GM19099 (cell line): ENCODE data around the gene IL3RA.

Experiments used
- POLR2A ChIP-seq: IDR thresholded peaks from 3 replicates; pipeline ENCODE4 v1.6.1; 2011; ENCODE audit warnings: low read depth; ENCODE audit not compliant: insufficient read length; ENCODE audit errors: extremely low read depth

The IL3RA gene

DNA sequence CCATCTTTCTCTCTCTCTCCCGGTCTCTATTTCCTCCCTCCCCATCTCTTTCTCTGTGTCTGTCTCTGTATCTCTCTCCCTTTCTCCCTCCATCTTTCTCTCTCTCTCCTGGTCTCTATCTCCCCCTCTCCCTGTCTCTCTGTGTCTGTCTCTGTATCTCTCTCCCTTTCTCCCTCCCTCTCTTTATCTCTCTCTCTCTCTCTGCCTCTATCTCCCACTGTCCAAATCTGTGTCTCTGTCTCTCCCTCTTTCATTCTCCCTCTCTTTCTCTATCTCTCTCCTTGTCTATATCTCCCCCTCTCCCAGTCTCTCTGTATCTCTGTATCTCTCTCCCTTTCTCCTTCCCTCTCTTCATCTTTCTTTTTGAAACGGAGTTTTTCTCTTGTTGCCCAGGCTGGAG is 23.6 kb downstream of the IL3RA start:
- no peak for TF ChIP-seq POLR2A

DNA sequence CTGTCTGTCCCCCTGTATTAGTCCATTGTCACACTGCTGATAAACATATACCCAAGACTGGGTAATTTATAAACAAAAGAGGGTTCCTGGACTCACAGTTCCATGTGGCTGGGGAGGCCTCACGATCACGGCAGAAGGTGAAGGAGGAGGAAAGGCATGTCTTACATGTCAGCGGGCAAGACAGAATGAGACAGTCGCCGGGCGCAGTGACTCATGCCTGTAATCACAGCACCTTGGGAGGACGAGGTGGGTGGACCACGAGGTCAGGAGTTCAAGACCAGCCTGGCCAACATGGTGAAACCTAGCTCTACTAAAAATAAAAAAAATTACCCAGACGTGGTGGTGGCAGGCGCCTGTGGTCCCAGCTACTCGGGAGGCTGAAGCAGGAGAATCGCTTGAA is 24.7 kb downstream of the IL3RA start:
- TF ChIP-seq POLR2A, result no peak

DNA sequence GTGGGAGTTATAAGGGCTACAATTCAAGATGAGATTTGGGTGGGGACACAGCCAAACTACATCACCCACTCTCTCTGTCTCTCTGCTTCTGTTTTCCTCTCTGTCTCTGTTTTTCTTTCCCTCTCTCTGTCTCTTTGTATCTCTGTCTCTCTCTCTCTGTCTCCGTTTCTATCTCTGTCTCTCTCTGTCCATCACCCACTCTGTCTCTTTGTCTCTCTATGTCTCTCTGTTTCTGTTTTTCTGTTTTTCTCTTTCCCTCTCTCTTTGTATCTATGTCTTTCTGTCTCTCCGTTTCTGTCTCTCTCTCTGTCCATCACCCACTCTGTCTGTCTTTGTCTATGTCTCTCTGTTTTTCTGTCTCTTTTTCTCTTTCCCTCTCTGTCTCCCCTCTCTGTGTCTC is 25.3 kb downstream of the IL3RA start:
- TF ChIP-seq POLR2A, result no peak

DNA sequence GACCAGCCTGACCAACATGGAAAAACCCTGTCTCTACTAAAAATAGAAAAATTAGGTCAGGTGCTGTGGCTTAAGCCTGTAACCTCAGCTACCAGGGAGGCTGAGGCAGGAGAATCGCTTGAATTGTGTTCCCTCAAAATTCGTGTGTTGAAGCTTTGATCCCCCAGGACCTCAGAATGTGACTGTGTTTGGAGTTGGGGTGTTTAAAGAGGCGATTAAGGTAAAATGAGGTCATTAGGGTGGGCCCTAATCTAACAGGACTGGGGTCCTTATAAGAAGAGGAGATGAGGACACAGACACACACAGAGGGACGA is 31.8 kb downstream of the IL3RA start:
- no peak for TF ChIP-seq POLR2A

DNA sequence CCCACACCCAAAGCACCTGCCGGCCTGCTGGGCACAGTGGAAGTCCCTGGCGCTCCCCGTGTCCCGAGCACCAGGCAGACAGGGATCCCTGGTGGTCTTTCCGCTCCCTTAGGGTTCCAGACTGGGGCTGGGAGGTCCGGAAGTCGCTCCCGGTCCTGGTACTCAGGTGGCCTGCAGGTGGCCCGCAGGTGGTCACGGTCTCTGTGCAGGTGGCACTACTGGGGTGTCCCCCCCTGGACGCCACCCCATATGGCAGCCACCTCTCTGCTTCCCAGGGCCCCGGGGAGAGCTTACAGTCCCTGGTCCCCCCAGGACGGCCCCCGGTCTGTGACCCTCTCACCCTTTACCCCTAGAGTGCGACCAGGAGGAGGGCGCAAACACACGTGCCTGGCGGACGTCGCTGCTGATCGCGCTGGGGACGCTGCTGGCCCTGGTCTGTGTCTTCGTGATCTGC is 41.7 kb downstream of the IL3RA start:
- TF ChIP-seq POLR2A, result no peak

DNA sequence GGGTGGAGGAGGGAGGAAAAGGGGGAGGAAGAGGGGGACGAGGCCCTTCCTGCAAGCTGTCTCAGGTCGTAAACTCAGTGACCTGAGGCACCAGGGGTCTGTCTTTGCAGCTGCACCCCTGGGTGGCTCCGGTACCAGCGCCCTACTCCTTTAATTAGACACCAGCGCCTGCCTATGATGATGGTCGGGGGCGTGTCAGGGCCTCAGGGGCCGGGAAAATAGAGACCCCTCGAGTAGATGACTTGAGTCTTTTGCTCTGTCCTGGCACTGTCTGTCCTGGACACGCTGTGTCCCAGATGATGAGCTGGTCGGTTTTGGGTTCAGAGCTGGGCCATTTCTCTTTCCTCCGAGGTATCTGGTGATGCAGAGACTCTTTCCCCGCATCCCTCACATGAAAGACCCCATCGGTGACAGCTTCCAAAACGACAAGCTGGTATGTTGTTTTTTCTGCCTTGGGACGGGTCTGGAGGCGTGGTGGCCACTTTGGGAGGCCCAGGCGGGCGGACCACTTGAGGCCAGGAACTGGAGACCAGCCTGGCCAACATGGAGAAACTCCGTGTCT is 44.2 kb downstream of the IL3RA start:
- no peak for TF ChIP-seq POLR2A

DNA sequence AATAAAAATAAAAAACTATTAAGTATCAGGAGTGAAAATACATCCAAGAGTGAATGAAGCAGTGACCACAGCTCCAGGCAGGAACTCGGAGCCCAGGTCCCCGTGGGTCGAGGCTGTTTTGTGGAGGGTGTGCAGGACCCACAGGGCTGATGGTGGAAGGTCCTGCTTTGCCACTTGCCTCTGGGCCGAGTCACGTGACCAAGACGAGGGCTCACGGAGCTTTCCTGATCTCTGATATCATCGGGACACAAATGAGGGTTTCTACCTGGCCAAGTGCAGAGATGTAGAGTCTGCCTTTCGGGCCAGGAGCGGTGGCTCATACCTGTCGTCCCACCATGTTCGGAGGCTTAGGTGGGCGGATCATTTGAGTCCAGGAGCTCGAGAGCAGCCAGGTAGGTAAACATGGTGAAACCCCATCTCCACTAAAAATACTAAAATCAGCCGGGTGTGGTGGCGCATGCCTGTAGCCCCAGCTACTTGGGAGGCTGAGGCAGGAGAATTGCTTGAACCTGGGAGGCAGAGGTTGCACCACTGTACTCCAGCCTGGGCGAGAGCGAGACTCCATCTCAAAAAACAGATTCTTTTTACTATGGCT is 48.2 kb downstream of the IL3RA start:
- peak; percentile 39 for TF ChIP-seq POLR2A

DNA sequence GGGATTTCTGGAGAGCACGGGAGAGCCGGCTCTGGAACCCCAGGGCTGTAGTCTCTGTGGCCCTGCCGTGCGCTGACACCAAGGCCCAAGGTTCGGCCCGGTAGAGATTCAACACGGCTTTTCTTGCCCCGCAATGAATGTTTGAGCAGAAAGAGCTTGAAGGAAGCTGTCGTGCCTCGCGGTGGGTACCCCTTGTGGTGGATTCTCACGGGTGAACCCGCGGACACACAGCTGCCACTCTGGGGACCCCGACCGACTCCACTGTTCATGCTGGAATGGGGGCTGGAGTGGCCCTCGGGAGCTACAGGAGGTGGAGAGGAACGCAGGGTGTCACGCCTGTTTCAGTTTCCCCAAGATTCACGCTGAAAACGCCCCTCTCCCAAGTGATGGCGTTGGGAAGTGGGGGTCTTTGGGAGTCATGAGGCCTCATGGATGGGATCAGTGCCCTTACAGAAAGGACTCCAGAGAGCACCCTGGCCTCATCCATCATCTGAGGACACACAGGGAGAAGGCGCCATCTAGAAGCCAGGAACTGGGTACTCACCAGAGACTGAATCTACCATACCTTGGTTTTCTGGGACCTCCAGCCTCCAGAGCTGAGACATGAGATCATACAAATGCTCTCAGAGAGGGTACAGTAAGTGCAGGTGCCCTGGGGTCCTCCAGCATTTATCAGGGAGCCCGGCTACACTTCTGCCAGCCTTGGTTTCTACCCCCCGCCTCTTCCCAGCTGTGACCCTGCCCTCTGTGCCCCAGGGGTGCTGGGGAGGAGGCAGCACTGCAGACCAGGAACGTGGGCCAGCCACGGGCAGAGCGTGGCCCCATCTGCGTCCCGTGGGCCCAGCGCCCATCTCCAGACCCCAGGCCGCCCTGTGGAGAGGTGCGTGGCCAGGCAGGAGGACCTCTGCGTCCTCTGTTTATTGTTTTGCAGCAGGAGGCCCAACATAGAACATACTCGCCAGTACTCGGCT is 49.0 kb downstream of the IL3RA start:
- peak; percentile 22 for TF ChIP-seq POLR2A

DNA sequence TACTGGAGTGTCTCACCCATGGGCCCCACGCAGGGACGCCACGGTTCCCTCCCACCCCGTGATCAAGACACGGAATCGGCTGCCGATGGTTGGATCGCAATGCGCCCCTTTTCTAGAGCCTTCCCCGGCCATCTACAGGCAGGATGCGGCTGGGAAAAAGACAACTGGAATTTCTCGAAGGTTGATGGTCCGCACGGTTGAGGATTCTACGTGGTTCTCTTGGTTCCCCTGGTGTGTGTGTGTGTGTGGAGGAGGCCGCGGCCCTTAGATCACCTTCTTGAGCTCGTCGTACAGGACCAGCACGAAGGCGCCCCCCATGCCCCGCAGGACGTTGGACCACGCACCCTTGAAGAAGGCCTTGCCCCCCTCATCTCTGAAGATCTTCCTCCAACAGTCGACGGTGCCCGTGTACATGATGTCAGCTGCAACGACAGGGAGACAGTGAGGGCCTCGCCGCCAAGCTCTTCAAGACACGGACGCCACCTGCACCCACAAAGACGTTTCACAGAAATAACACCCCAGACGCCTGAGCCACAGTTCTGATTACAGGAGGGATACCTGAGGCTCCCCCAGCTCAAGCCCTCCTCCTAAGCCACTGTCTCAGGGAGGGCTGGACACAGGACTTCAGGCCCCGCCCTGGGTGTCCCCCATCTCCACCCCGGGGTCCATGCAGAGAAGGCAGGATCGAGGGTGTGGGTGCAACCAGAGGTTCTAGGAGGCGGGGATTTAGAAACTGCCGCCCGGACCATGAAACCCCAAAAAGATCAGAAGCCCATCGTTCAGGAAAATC is 49.9 kb downstream of the IL3RA start:
- no peak for TF ChIP-seq POLR2A

DNA sequence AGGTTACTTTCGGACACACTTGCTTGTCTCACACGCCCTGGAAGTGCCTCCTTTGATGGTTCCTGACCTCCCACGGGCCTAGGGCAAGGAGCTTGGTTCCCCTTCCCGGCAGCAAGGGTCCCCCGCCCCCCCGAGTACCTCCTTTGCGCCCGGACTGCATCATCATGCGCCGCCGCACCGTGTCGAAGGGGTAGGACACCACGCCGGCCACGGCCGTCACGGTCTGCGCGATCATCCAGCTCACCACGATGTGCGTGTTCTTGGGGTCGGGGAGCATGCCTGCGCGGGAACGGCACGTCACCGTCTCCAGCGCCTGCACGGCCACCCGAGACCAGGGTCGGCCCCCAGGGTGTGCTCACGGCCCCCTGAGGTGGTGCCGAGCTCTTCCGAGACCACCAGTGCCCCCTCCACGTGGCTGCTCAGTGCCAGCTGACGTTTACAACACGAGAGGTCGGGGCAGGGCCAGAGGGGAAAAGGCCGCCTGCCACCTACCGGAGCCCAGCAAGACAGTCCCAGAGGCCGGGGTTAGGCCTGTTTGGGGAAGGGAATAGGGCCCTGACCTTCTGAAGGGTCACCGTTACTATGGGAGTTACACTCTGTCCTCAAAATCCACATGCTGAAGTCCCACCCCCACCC is 50.7 kb downstream of the IL3RA start:
- TF ChIP-seq POLR2A, result no peak

DNA sequence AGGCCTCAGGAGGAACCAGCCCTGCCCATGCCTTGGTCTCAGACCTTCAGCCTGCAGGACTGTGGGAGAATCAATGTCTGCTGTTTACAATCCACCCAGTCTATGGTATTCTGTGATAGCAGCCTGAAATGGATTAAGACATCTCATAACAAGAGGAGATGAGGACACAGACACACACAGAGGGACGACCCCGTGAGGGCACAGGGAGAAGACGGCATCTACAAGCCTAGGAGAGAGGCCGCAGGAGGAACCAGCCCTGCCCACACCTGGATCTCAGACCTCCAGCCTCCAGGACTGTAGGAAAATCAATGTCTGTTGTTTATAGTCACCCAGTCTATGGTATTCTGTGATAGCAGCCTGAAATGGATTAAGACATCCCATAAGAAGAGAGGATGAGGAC is 52.1 kb downstream of the IL3RA start:
- no peak for TF ChIP-seq POLR2A

DNA sequence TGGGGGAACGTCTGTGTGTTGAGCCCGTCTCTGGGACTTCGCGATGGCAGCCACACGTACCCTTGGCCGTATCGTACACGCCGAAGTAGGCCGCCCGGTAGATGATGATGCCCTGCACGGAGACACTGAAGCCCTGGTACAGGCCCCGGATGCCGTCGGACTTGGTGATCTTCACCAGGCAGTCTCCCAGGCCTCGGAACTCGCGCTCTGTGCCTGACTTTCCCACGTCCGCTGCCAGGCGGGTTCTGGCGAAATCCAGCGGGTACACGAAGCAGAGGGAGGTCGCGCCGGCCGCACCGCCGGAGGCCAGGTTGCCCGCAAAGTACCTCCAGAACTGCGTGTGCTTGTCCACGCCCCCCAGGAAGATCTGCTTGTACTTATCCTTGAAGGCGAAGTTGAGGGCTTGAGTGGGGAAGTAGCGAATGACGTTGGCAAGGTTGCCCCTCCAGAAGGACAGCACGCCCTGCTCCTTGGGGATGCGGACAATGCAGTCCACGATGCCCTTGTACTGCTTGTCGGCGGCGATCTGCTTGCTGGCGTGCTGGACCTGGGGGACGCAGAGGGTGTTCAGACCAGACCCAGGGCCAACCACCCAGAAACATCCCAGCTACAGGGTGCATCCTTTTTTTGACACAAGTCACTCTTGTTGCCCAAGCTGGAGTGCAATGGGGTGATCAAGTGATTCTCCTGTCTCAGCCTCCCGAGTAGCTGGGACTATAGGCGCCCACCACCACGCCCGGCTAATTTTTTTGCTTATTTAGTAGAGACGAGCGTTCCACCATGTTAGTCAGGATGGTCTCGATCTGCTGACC is 52.8 kb downstream of the IL3RA start:
- TF ChIP-seq POLR2A, result no peak

DNA sequence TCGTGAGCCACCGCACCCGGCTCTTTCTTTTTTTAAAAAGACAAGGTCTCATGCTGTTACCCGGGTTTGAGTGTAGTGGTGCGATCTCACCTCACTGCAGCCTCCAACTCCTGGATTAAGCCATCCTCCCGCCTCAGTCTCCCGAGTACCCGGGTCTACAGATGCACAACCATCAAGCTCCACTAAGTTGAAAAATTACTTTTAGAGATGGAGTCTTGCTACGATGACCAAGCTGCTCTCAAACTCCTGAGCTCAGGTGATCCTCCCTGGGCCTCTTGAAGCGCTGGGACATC is 53.4 kb downstream of the IL3RA start:
- no peak for TF ChIP-seq POLR2A

DNA sequence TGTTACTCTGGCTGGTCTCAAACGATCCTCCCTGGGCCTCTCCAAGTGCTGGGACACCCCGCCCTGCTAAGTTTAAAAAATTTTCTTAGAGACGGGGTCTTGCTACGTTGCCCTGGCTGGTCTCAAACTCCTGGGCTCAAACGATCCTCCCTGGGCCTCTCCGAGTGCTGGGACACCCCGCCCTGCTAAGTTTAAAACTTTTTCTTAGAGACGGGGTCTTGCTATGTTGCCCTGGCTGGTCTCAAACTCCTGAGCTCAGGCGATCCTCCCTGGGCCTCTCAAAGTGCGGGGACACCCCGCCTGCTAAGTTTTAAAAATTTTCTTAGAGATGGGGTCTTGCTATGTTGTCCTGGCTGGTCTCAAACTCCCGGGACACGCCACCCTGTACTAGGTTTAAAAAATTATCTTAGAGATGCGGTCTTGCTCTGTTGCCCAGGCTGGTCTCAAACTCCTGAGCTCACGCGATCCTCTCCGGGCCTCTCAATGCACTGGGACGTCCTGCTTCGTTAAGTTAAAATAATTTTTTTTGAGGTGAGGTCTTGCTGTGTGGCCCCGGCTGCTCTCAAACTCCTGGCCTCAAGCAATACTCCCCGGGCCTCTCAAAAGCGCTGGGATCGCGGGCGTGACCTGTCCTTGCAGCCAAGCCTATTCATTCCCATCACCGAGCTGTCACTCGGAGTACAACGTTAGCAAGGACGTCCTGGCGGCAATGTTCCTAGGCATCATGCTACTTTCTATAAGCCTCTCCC is 54.2 kb downstream of the IL3RA start:
- TF ChIP-seq POLR2A, result no peak

DNA sequence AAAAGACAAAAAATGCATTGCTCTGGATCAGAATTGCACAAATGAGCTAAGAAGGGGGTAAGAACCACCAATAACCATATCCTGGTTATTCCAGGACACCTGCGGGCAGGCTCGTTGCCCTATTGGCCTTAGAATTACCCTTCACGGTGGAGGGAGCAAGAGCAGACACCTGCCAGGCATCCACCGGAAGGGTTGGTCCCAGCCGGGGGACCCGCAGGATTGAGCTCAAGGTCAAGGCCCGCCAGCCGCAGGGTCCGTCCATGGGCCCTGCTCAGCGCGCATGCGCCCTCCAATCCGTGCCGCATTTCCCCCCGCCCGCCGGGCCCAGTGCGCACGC is 54.8 kb downstream of the IL3RA start:
- TF ChIP-seq POLR2A, result no peak
